ENCODE measurements around the gene ISM2.

- TF ChIP-seq ZSCAN20 (CRISPR knock-in tag; IDR thresholded peaks at IDR 0.05; ENCODE audit: borderline replicate concordance), result no peak
- TF ChIP-seq POLR2A (IDR thresholded peaks at IDR 0.05; ENCODE audit: insufficient read depth in 1 of 2, low read depth in 2 of 2, low read length in 2 of 2), result no peak
Measured at GRCh38 chr14:77524536-77524935, 25.9 kb upstream of the ISM2 start.

Measured in HepG2 (cell line).